ENCODE data around the gene APC2.
"Not testable (repeated sequence)": the region's sequence is repeated elsewhere in the genome, so short reads cannot be mapped to it uniquely, and the experiment has no call there.

APC2 gene

DNA sequence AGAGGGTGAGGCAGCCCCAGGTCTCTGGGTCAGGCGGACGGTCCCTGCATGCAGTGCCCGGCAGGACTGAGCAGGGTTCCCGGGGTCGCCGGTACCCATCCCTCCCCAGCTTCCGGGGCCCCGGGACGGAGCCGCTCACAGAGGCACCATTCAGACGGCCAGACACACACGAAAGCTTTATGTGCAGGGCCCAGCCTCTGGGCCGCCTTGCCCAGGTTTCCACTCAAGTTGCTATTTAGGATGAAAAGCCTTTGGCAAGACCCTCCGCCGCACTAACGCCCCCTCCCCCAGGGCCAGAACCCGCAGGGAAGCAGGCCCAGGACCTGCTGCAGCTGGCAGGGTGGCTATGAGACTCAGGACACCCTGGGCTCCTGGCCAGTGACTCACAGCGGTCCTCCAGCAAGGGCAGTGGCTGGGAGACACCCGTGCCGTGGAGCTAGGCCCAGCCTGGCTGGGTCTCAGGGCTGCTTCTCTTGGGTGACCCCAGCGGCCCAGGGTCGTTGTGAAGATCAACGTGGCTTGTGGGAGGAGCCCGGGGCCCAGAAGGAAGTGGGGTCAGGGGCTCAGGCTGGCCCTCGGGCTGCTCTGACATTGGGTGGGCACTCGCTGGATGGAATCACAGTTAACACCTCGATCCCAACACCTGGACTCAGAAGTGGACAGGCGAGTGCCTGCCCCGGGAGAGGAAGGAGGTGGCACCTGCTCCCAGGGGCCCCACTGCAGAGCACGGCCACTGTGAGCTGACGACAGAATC, 24.3 kb downstream of the APC2 start:
- no peaks in the 10 kb centered on the region for H3K27me3 ChIP-seq (ENCODE audit: low read depth)
- in situ Hi-C loops (cut with MboI; ENCODE audit: low sequenced_read_pairs) = no loop called here
- peaks cover 10% of the 10 kb centered on the region for H3K4me1 ChIP-seq
- H3K9me3 ChIP-seq = no peaks in the 10 kb centered on the region
- H3K36me3 ChIP-seq (replicated peaks) = peaks cover 18% of the 10 kb centered on the region
- H3K4me3 ChIP-seq = no peak overlapping the region
- DNase-seq (ENCODE audit: low spot score in 2 of 2) = no peak

DNA sequence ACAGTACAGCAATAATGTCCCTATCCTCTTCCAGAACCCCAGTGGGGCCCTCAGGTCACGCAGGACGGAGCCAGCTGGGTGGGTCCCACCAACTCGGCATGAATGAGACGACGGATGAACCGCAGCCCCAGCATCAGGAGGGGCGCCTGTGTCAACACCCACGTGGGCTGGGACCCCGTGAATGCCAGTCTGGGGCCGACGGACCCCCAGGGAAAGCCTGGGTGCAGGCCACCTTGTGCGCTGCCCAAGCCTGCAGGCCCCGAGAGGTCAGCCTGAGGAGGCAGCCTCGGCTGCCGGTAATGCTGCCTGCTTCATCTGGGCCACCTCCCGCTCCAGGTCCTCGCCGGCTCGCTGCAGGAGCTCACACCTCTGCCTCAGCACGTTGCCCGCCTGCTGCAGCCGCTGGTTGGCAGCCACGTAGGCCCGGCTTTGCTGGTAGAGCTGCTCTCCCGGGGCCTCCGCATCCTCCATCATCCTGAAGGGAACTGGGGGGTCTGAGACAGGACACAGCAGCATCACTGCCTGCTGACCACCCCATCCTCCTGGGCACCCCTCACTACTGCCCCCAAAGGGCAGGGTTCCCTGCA, 24.9 kb downstream of the APC2 start:
- H3K9me3 ChIP-seq = no peaks in the 10 kb centered on the region
- no peaks in the 10 kb centered on the region for H3K27me3 ChIP-seq (ENCODE audit: low read depth)
- H3K36me3 ChIP-seq (replicated peaks) = peaks cover 18% of the 10 kb centered on the region
- H3K4me1 ChIP-seq = peaks cover 8% of the 10 kb centered on the region
- no peak for DNase-seq (ENCODE audit: low spot score in 2 of 2)
- H3K4me3 ChIP-seq = no peak overlapping the region
- in situ Hi-C loops (cut with MboI; ENCODE audit: low sequenced_read_pairs) = no loop called here

DNA sequence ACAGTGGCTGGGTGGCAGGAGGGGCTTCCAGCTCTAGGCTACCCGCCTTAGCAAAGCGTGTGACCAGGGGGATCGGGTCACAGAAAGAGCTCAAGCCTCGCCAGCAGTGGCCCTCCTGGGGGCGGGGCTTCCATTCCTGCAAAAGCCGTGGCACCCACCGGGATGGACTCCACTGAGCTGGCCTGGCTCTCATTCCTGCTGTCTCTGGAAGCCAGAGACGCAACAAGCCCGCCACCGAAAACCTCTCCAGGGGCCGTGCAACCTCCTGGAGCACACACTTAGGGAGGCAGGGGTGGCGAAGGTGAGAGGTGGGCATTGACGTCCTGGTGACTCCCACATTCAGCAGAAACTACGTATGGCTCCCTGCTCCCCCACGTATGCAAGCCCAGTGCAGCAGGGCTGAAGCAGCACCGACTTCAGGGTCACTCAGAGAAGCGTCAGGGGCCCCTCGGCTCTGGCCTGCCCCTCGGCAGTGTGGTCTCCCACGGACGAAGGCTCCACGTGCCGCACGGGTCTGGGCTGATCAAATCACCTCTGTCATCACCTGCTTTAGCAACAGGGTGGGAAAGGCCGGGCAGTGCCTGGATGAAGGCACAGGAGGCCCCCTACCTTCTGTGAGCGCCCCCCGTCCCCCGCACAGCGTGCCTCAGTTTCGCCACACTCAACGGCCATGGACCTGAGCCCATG, 26.0 kb downstream of the APC2 start:
- H3K27me3 ChIP-seq (ENCODE audit: low read depth) = no peaks in the 10 kb centered on the region
- H3K36me3 ChIP-seq (replicated peaks) = peaks cover 18% of the 10 kb centered on the region
- H3K4me3 ChIP-seq = no peak overlapping the region
- peaks cover 3% of the 10 kb centered on the region for H3K4me1 ChIP-seq
- no peaks in the 10 kb centered on the region for H3K9me3 ChIP-seq
- in situ Hi-C loops (cut with MboI; ENCODE audit: low sequenced_read_pairs) = no loop called here
- no peak for DNase-seq (ENCODE audit: low spot score in 2 of 2)

DNA sequence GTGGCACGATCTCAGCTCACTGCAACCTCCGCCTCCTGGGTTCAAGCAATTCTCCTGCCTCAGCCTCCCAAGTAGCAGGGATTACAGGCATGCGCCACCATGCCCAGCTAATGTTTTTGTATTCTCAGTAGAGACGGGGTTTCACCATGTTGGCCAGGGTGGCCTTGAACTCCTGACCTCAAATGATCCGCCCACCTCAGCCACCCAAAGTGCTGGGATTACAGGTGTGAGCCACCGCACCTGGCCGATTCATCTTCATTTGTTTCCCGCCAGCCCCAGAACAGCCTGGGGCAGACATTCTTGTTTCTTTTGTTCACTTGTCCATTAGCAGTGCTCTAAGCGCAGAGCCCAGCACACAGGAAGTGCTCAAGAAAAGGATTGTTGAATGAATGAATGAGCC, 27.1 kb downstream of the APC2 start:
- H3K9me3 ChIP-seq; H3K27me3 ChIP-seq (ENCODE audit: low read depth); H3K4me3 ChIP-seq; H3K4me1 ChIP-seq; DNase-seq (ENCODE audit: low spot score in 2 of 2); in situ Hi-C loops (cut with MboI; ENCODE audit: low sequenced_read_pairs): not testable (repeated sequence)
- peaks cover 18% of the 10 kb centered on the region for H3K36me3 ChIP-seq (replicated peaks)

DNA sequence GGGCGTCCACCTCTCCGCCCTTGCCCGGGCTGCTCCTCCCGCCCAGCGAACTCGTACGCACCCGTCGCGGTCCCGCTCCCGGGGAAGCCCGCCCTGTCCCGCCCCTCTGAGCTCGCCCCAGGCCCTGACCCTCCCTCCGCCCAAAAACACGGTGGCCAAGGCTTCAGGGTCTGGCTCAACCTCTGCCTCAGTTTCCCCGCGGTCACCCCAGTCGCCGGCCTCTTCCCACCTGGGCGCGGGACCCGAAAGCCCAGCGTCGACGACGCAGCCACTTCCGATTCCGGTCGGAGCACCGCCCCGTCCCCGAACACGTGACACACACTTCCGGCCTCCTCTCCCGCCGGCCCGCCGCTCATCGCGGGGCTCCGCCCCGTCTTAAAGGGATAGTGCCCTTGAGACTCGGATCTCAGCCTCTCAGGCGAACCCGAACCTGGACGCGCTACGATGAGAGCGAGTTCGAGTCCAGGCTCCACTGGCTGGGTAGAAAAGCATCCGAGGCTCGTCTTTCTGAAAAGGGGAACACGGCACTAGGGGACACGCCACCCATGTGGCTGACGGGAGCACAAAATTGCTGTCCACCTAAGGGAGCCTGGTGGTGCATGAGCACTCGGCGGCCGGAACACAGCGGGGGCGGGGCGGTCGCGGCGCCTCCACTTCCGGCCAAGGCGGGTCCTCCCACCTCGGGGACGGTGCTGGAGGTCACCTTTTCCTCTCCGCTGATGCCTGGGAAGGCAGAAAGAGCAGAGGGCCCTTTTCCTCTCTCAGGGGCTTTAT, 29.2 kb downstream of the APC2 start, which contains the start of gene C19orf25:
C19orf25 (minus strand) TSS at position 282 of the 774 bp plus-strand sequence. CDS start 312 bp downstream, outside the sequence.
- peak within 1 kb of the TSS; percentile 78 for H3K4me3 ChIP-seq
- no peaks in the 10 kb centered on the region for H3K27me3 ChIP-seq (ENCODE audit: low read depth)
- H3K9me3 ChIP-seq = no peaks in the 10 kb centered on the region
- in situ Hi-C loops (cut with MboI; ENCODE audit: low sequenced_read_pairs) = no loop called here
- DNase-seq (ENCODE audit: low spot score in 2 of 2) = peak; percentile 94 to 97
- H3K36me3 ChIP-seq (replicated peaks) = peaks cover 18% of the 10 kb centered on the region
- H3K4me1 ChIP-seq = no peaks in the 10 kb centered on the region; the same call in 1 of the 2 replicates

DNA sequence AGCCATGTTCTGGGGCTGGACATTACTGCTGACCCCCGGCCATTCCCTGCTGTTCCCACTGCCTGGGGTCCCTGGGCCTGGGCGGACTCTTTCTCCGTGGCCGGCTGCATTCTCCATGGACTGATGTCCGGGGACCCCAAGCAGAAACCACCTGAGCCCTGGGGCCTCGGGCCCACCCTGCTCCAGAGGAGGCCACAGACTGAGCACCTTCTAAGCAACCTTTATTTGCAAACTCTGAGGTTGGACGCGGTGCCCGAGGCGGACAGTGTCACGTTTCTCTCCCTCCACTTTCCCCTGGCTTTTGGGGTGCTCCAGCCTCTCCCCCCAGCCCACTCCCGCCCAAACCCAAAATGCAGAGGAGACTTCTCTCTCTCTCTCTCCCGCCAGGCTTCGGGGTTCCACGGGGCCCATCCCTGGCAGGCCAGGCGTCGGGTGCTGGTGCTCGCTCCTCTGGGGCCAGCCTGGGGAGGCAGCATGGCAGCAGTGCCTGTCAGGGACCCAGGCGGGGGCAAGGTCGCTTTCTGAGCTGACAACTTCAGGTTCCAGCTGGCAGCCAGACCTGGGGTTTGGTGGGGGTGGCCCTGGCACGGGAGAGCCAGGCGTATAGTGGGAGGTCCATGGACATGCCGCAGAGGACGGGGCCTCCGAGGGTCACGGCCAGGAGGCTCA, 31.4 kb downstream of the APC2 start:
- no peak overlapping the region for H3K4me3 ChIP-seq
- H3K9me3 ChIP-seq = no peaks in the 10 kb centered on the region
- peaks cover 11% of the 10 kb centered on the region for H3K36me3 ChIP-seq (replicated peaks)
- no peaks in the 10 kb centered on the region for H3K27me3 ChIP-seq (ENCODE audit: low read depth)
- no peaks in the 10 kb centered on the region; the same call in 1 of the 2 replicates for H3K4me1 ChIP-seq
- DNase-seq (ENCODE audit: low spot score in 2 of 2) = no peak
- in situ Hi-C loops (cut with MboI; ENCODE audit: low sequenced_read_pairs) = no loop called here

DNA sequence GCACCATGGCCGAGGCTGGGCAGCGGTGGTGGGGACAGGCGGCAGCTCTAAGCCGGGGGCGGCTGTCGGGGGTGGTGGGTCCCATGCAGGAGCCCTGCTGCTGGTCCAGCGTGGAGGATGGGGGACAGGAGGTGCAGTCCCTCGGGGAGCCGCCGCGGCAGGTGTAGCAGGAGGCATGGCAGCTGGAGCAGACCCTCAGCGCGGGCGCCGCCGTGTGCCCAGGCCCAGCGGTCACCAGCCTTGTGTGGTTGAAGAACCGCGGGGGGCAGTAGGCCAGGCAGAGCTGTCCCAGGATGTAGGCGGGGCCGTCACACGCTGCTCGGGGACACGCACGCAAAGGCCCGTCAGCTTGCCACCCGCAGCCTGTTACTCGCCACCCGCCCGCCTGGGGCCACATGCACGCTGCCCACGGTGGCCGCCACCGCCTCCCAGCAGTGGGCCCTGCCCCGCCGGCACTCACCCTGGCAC, 32.0 kb downstream of the APC2 start:
- no peak for DNase-seq (ENCODE audit: low spot score in 2 of 2)

DNA sequence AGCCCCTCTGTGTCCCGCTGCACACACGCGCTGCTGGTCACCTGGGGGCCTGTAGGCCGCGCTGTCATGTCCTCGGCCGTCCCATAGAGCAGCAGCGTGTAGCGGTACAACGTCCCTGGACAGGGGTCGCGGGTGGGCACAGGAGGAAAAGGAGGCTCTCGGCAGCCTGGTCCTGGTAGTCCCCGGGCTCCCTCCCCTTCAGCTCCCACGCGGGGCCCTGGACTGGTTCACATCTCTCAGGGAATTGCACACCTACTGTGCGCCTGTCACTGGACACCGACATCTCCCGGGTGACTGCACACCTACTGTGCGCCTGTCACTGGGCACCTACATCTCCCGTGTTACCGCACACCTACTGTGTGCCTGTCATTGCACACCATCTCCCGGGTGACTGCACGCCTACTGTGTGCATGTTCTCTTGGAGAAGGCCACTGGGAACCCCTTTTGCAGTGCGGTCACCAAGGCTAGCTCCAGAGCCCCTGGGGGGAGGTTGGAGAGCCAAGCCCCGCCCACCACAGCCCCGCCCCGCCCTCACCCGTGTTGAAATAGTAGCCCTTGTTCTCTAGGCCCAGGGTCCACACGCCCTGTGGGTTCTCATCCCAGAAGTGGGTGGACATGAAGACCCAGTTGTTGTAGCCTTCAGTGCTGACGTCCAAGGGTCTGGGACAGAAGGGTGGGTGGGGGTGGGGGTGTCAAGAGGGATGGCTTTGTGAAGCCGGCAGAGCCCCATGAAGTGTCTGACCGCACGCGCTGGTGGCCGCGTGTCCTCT, 32.6 kb downstream of the APC2 start:
- in situ Hi-C loops (cut with MboI; ENCODE audit: low sequenced_read_pairs) = no loop called here
- Histone ChIP-seq H3K4me1 (no peaks in the 10 kb centered on the region; the same call in 1 of the 2 replicates), H3K36me3 (replicated peaks) (peaks cover 3% of the 10 kb centered on the region), H3K4me3 (no peak overlapping the region), H3K9me3 (no peaks in the 10 kb centered on the region), H3K27me3 (ENCODE audit: low read depth) (no peaks in the 10 kb centered on the region)
- peak in 1 of 2 experiments; percentile 54 for DNase-seq (ENCODE audit: low spot score in 2 of 2)

More for the DNA sequence above, 32.0 kb downstream of the APC2 start:
- Histone ChIP-seq H3K9me3 (no peaks in the 10 kb centered on the region), H3K4me3 (no peak overlapping the region), H3K36me3 (replicated peaks) (peaks cover 8% of the 10 kb centered on the region), H3K27me3 (ENCODE audit: low read depth) (no peaks in the 10 kb centered on the region), H3K4me1 (no peaks in the 10 kb centered on the region; the same call in 1 of the 2 replicates)
- in situ Hi-C loops (cut with MboI; ENCODE audit: low sequenced_read_pairs) = no loop called here

DNA sequence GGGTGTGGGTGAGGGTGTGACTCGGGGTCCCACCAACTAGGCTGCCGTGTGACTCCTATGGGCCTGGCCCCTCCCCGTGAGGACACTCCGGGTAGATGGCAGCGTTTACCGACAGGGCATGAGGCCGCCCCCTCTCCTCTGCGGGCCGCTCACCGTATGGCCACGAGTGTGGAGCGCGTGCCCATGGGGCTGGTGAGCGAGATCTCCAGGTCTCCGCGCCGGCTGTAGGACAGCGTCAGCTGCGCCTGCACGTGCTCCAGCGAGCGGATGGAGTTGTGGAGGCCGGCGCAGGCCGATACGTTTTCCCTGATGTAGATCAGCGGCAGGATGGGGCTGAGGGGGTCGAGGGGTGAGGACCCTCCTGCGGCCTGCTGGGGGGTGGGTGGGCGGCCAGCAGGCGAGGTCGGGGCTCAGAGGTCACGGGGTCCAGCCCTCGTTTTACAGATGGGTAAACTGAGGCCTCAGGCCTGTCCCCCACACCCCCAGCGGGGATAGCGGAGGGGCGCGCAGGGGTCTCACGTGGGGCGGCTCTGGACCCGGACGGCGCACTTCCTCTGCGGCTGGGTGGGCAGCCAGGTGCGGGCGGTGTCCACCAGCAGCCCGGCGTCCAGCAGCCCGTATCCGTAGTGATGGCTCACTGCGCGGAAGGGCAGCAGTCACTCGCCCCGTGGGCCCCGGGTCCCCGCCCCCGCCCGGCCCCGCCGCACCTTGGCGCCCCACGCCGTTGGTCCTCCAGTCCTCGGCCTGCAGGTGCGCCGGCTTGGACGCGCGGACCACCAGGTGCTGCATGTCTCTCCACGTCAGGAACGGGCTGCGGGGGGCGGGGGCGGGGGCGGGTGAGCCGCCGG, 33.4 kb downstream of the APC2 start:
- in situ Hi-C loops (cut with MboI; ENCODE audit: low sequenced_read_pairs) = no loop called here
- DNase-seq (ENCODE audit: low spot score in 2 of 2) = no peak
- no peaks in the 10 kb centered on the region for H3K9me3 ChIP-seq
- H3K27me3 ChIP-seq (ENCODE audit: low read depth) = no peaks in the 10 kb centered on the region
- peaks cover 3% of the 10 kb centered on the region; the same call in 1 of the 2 replicates for H3K36me3 ChIP-seq (replicated peaks)
- no peaks in the 10 kb centered on the region; the same call in 1 of the 2 replicates for H3K4me1 ChIP-seq
- no peak overlapping the region for H3K4me3 ChIP-seq

DNA sequence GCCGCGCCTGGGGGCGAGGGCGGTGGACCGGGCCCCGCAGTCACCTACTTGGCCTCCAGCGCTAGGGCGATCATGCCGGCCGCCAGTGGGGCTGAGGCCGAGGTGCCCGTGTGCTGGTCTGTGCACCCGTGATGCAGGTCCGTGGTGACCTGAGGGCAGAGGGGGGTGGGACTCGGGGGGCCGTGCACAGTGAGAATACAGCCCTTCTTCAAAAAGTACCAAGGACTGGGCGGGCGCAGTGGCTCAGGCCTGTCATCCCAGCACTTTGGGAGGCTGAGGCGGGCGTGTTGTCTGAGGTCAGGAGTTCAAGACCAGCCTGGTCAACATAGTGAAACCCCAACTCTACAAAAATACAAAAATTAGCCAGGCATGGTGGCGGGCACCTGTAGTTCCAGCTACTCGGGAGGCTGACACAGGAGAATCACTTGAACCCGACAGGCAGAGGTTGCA, 34.1 kb downstream of the APC2 start:
- in situ Hi-C loops (cut with MboI; ENCODE audit: low sequenced_read_pairs) = no loop called here
- H3K36me3 ChIP-seq (replicated peaks) = no peaks in the 10 kb centered on the region
- H3K4me3 ChIP-seq = no peak overlapping the region
- H3K27me3 ChIP-seq (ENCODE audit: low read depth) = no peaks in the 10 kb centered on the region
- no peaks in the 10 kb centered on the region for H3K9me3 ChIP-seq
- no peaks in the 10 kb centered on the region; the same call in 1 of the 2 replicates for H3K4me1 ChIP-seq
- DNase-seq (ENCODE audit: low spot score in 2 of 2) = no peak

DNA sequence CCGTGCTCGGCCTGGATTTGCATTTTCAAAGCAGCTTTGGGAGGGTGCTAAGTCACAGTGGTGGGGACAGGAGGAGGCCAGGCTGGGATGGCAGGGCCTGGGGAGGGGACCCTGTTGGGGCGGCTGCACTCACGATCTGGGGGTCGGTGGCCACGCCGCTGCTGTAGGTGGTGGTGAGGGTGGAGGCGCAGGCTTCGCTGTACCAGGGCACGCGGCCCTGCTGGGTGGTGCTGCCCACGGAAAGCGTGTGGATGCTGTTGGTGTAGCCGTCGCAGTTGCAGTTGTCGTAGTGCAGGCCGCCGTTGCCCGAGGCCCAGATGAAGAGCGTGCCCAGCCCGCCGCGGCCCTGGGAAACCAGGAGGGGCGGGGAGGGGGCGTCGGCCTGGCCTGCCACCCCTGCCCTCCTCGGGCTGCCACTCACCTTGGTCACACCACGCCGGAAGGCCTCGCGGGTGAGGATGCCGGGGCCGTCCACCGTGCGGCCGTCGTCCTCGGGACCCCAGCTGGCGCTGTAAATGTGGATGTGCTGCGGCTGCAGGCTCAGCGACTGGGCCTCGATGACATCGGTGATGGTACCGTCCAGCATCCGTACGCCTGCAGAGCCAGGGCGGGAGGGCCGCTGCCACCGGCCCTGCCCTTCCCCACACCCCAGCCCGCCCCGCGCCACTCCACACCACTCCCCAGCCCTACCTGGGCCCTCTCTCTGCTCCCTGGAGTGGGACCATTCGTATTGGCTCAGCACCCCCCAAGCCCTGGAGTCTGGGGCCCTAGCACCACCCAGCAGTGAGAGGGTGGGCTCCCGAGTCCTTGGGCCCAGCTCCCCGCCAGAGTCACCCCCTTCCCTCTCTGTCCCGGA, 37.0 kb downstream of the APC2 start:
- no peaks in the 10 kb centered on the region for H3K27me3 ChIP-seq (ENCODE audit: low read depth)
- H3K4me1 ChIP-seq = peaks cover 12% of the 10 kb centered on the region

More for the DNA sequence above, 37.0 kb downstream of the APC2 start:
- no peak overlapping the region for H3K4me3 ChIP-seq
- DNase-seq (ENCODE audit: low spot score in 2 of 2) = no peak
- H3K36me3 ChIP-seq (replicated peaks) = no peaks in the 10 kb centered on the region
- H3K9me3 ChIP-seq = no peaks in the 10 kb centered on the region
- in situ Hi-C loops (cut with MboI; ENCODE audit: low sequenced_read_pairs) = no loop called here
